ENCODE results near the gene PDZD2. TPM values are rescaled to one million over a fixed set of nuclear protein-coding genes. Genes with fewer than 3 reads are reported as not detected.

PDZD2 gene
- total and polyA plus RNA-seq, 8 donors, result under 0.01 to 61.3 (median 5.8) TPM

GRCh38 chr5:31776976-31777651 lies 138.2 kb downstream of the PDZD2 start:
- Histone ChIP-seq H3K9me3 (peaks cover 0 to 11% (median 4%) of the 10 kb centered on the region in 4 donors), H3K27me3 (no peaks in the 10 kb centered on the region), H3K4me3 (no peak overlapping the region), H3K27ac (no peak overlapping the region), H3K36me3 (no peaks in the 10 kb centered on the region), H3K4me1 (no peaks in the 10 kb centered on the region)
- WGBS, 5 donors, result 90 to 96% (median 92%) methylated on average over 5 to 41 of the region's 41 CpGs
- no peak for TF ChIP-seq POLR2A (IDR thresholded peaks at IDR 0.05)
- TF ChIP-seq, protein P1, sequence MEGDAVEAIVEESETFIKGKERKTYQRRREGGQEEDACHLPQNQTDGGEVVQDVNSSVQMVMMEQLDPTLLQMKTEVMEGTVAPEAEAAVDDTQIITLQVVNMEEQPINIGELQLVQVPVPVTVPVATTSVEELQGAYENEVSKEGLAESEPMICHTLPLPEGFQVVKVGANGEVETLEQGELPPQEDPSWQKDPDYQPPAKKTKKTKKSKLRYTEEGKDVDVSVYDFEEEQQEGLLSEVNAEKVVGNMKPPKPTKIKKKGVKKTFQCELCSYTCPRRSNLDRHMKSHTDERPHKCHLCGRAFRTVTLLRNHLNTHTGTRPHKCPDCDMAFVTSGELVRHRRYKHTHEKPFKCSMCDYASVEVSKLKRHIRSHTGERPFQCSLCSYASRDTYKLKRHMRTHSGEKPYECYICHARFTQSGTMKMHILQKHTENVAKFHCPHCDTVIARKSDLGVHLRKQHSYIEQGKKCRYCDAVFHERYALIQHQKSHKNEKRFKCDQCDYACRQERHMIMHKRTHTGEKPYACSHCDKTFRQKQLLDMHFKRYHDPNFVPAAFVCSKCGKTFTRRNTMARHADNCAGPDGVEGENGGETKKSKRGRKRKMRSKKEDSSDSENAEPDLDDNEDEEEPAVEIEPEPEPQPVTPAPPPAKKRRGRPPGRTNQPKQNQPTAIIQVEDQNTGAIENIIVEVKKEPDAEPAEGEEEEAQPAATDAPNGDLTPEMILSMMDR (IDR thresholded peaks at IDR 0.05), result no peak
- no peak for TF ChIP-seq EP300 (IDR thresholded peaks at IDR 0.05)
- no peak for TF ChIP-seq POLR2AphosphoS5 (IDR thresholded peaks at IDR 0.05)
- intact Hi-C loops (cut with DNase I; ENCODE audit: low total_unique reads), result no loop called here
- no peak for DNase-seq

- Histone ChIP-seq H3K27ac (no peak overlapping the region), H3K9me3 (peaks cover 0 to 9% (median 4%) of the 10 kb centered on the region in 4 donors), H3K36me3 (no peaks in the 10 kb centered on the region), H3K4me1 (no peaks in the 10 kb centered on the region), H3K27me3 (no peaks in the 10 kb centered on the region), H3K4me3 (no peak overlapping the region)
- 64 to 72% (median 69%) methylated on average over 5 of the region's 5 CpGs for WGBS, 5 donors
- no peak for TF ChIP-seq POLR2AphosphoS5 (IDR thresholded peaks at IDR 0.05)
- no peak for TF ChIP-seq EP300 (IDR thresholded peaks at IDR 0.05)
- TF ChIP-seq, protein P1 (IDR thresholded peaks at IDR 0.05), result no peak
- no peak for TF ChIP-seq POLR2A (IDR thresholded peaks at IDR 0.05)
- intact Hi-C loops (cut with DNase I; ENCODE audit: low total_unique reads), result no loop called here
- DNase-seq, result no peak
These were observed 142.8 kb downstream of the PDZD2 start for GRCh38 chr5:31781772-31782171.

GRCh38 chr5:31783086-31783645 lies 144.2 kb downstream of the PDZD2 start:
- no peak for DNase-seq
- WGBS, 5 donors, result 55 to 67% (median 63%) methylated on average over 10 of the region's 10 CpGs
- Histone ChIP-seq H3K36me3 (no peaks in the 10 kb centered on the region), H3K9me3 (no peaks in the 10 kb centered on the region), H3K27ac (no peak overlapping the region), H3K4me3 (no peak overlapping the region), H3K4me1 (no peaks in the 10 kb centered on the region), H3K27me3 (no peaks in the 10 kb centered on the region)
- intact Hi-C loops (cut with DNase I; ENCODE audit: low total_unique reads), result no loop called here
- TF ChIP-seq EP300 (IDR thresholded peaks at IDR 0.05) (no peak), POLR2AphosphoS5 (IDR thresholded peaks at IDR 0.05) (no peak), POLR2A (IDR thresholded peaks at IDR 0.05) (no peak)
- TF ChIP-seq, protein P1 (IDR thresholded peaks at IDR 0.05), result no peak

DNA sequence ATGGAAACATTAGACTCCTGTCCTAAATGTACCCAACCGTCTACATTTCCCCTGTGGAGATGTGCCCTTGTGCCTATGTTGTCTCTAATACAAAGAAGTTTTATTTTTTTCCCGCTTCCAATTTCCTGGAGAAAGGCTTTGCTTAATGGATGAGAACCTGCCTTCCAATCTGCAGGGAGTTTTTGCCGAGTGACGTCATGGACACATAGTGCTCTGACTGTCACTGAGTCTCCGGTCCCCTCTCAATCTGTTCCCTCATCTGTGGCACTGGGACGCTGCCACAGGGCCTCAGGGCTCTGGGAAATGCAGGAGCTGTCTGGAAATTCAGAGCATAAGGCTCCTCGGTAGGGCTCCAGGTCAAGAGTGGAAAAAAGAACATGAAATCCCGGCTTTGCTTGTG lies 144.8 kb downstream of the PDZD2 start:
- Histone ChIP-seq H3K27me3 (no peaks in the 10 kb centered on the region), H3K36me3 (no peaks in the 10 kb centered on the region), H3K27ac (no peak overlapping the region), H3K9me3 (peaks cover 0 to 3% (median 0%) of the 10 kb centered on the region in 4 donors), H3K4me3 (no peak overlapping the region), H3K4me1 (no peaks in the 10 kb centered on the region)
- DNase-seq, result no peak
- WGBS, 5 donors, result 75 to 81% (median 78%) methylated on average over 8 of the region's 8 CpGs
- TF ChIP-seq POLR2AphosphoS5 (IDR thresholded peaks at IDR 0.05) (no peak), POLR2A (IDR thresholded peaks at IDR 0.05) (no peak), EP300 (IDR thresholded peaks at IDR 0.05) (no peak)
- TF ChIP-seq, protein P1 (IDR thresholded peaks at IDR 0.05), result no peak
- intact Hi-C loops (cut with DNase I; ENCODE audit: low total_unique reads), result no loop called here

Data from stomach (tissue), 9 donors.